Common myeloid progenitor, CD34-positive (primary cell): ENCODE results near the gene GALNT10. TPM values are rescaled to one million over a fixed set of nuclear protein-coding genes. Genes with fewer than 3 reads are reported as not detected.

Source experiments
- CTCF ChIA-PET: fragments of 350-600 bp; sonication (Branson Sonifier 250); formaldehyde crosslinking; loops from one replicate; lab custom pipeline; 2021; ENCODE audit warnings: antibody characterized with exemption; lab: Charles Lee
- POLR2A ChIA-PET: fragments of 350-600 bp; sonication (Branson Sonifier 250); formaldehyde crosslinking; loops from one replicate; lab custom pipeline; 2021; ENCODE audit warnings: antibody characterized with exemption; lab: Charles Lee
- DNase-seq, 3 donors: peaks; one replicate each; pipeline versions ENCODE4 v3.0.0 to v3.0.0-alpha.2; 2013
- H3K27ac ChIP-seq, 2 experiments: 1 replicate in 1 of 2; 2 replicates in 1 of 2; pipeline ENCODE4 v1.7.0; 2013; ENCODE audit warnings: inconsistent platforms in 2 of 2, low read length in 2 of 2, mild to moderate bottlenecking in 2 of 2, low read depth in 1 of 2, moderate library complexity in 1 of 2; ENCODE audit not compliant: severe bottlenecking in 2 of 2, insufficient read depth in 1 of 2, poor library complexity in 1 of 2
- H3K27me3 ChIP-seq, 5 experiments: replicated peaks in 2 of 5; 1 replicate in 3 of 5; 2 replicates in 2 of 5; pipeline versions ENCODE4 v1.6.1 to v1.7.0; 2013; ENCODE audit warnings: low read length in 4 of 5, mild to moderate bottlenecking in 2 of 5, moderate library complexity in 2 of 5, inconsistent platforms in 1 of 5; ENCODE audit not compliant: insufficient read depth in 5 of 5, control insufficient read depth in 4 of 5
- H3K36me3 ChIP-seq, 4 experiments: 1 replicate in 2 of 4; 2 replicates in 2 of 4; pipeline versions ENCODE4 v1.6.1 to v1.7.0; 2013; ENCODE audit warnings: low read length in 3 of 4, control low read depth in 1 of 4, mild to moderate bottlenecking in 1 of 4; ENCODE audit not compliant: control insufficient read depth in 4 of 4, insufficient read depth in 4 of 4
- H3K4me1 ChIP-seq, 4 experiments: 1 replicate in 3 of 4; 2 replicates in 1 of 4; pipeline versions ENCODE4 v1.6.1 to v1.7.1; 2013; ENCODE audit warnings: low read length in 3 of 4, mild to moderate bottlenecking in 3 of 4, control low read depth in 1 of 4, inconsistent platforms in 1 of 4, moderate library complexity in 1 of 4; ENCODE audit not compliant: control insufficient read depth in 4 of 4, insufficient read depth in 4 of 4; ENCODE audit errors: control extremely low read depth in 1 of 4
- H3K4me3 ChIP-seq, 7 experiments: 1 replicate in 4 of 7; 2 replicates in 3 of 7; pipeline versions ENCODE4 v1.5.1 to v1.7.0; 2013; ENCODE audit warnings: mild to moderate bottlenecking in 7 of 7, low read length in 6 of 7, moderate library complexity in 6 of 7, inconsistent platforms in 2 of 7, low read depth in 2 of 7, control low read depth in 1 of 7; ENCODE audit not compliant: insufficient read depth in 4 of 7, control insufficient read depth in 1 of 7; ENCODE audit errors: extremely low read depth in 1 of 7
- H3K9me3 ChIP-seq, 5 experiments: 1 replicate in 4 of 5; 2 replicates in 1 of 5; pipeline versions ENCODE4 v1.6.1 to v1.7.1; 2013; ENCODE audit warnings: low read length in 4 of 5, mild to moderate bottlenecking in 2 of 5, inconsistent platforms in 1 of 5, low read depth in 1 of 5, moderate library complexity in 1 of 5; ENCODE audit not compliant: control insufficient read depth in 4 of 5, insufficient read depth in 2 of 5; ENCODE audit errors: control extremely low read depth in 1 of 5
- WGBS: methylation state at CpG from one replicate; pipeline ENCODE4 v1.1.5; 2013; ENCODE audit not compliant: insufficient coverage; 5-methylcytosine and 5-hydroxymethylcytosine counted together
- polyA plus RNA-seq: library from polyadenylated mRNA; unstranded; fragments of 120-200 nt; gene quantifications from one replicate; pipeline ENCODE4 v1.2.1, GENCODE V29; 2013

The GALNT10 gene, protein sequence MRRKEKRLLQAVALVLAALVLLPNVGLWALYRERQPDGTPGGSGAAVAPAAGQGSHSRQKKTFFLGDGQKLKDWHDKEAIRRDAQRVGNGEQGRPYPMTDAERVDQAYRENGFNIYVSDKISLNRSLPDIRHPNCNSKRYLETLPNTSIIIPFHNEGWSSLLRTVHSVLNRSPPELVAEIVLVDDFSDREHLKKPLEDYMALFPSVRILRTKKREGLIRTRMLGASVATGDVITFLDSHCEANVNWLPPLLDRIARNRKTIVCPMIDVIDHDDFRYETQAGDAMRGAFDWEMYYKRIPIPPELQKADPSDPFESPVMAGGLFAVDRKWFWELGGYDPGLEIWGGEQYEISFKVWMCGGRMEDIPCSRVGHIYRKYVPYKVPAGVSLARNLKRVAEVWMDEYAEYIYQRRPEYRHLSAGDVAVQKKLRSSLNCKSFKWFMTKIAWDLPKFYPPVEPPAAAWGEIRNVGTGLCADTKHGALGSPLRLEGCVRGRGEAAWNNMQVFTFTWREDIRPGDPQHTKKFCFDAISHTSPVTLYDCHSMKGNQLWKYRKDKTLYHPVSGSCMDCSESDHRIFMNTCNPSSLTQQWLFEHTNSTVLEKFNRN
- polyA plus RNA-seq, result 19.2 TPM

DNA sequence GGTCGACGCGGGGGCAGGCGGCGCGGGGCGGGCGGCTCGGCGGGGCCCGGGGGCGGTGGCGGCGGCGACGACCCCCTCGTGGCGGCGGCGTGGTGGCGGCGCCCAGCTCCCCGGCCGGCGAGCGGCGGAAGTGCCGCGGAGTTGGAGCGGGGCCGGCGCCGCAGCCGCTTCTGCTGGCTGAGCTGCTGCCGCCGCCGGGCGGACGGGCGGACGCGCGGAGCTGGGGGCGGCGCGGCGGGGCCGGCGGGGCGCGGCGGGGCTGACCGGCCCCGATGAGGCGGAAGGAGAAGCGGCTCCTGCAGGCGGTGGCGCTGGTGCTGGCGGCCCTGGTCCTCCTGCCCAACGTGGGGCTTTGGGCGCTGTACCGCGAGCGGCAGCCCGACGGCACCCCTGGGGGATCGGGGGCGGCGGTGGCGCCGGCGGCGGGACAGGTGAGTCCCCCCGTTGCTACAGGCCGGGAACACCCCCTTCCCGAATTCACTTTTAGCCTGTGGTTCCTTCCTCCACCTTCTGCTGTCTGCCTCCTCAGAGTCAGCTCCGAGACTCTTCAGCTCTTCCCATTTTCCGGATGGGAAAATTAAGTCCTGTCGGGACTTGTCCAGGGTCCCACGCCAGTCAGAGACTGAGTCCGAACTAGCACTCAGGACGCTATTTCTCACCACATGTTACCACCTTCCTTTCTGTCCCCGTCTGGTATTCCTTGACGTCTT, at the start of gene GALNT10:
GALNT10 (plus strand) TSS at position 139 of the 710 bp plus-strand sequence; CDS start at position 273, 134 bp downstream.
- Histone ChIP-seq H3K9me3 (no peaks in the 10 kb centered on the region), H3K36me3 (peaks cover 0 to 7% (median 1%) of the 10 kb centered on the region in 4 experiments), H3K4me3 (peak within 1 kb of the TSS; percentile 74 to 90 (median 82)), H3K27ac (peak within 1 kb of the TSS in 1 of 2 experiments; percentile 68), H3K27me3 (peaks cover 0 to 9% (median 4%) of the 10 kb centered on the region in 5 experiments), H3K4me1 (peaks cover 7 to 23% (median 18%) of the 10 kb centered on the region in 4 experiments)
- ChIA-PET POLR2A (interaction anchor here (0.6 kb wide), 1 partner anchor 11 kb away, joined by 3 read pairs; no protein-coding TSS in a partner anchor), CTCF (interaction anchor here (0.6 to 6.4 kb wide), 10 partner anchors 9 to 214 kb away, joined by 3 to 48 read pairs (median 4); no protein-coding TSS in a partner anchor)
- 3% methylated on average over 59 of the region's 84 CpGs for WGBS
- DNase-seq, result peak; percentile 65 to 86 (median 82)

DNA sequence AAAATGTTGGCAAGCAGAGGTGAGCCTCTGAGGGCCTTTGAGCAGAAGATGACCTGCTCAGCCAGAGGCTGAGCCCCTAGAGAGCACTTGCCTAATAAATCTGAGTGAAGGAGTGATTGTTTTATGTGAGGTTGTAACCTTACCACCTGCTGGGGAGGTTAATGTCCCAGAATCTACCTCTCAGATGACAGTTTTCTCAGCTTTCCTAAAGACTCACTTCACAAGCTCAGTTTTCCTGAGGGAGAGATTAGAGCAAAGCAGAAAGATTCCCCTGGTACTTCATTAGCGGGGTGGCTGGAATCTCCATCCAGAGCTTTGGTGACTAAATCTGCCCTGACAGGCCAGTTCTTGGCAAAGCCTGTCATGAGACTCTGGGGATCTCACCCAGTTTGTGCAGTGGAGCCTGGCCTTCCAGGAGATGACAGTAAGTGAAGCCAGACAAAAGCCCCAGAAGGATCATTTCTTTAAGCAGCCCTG, 48.8 kb upstream of the GALNT10 start:
- ChIA-PET CTCF (no interaction called here), POLR2A (no interaction called here)
- Histone ChIP-seq H3K36me3 (no peaks in the 10 kb centered on the region), H3K9me3 (no peaks in the 10 kb centered on the region), H3K27ac (no peak overlapping the region), H3K4me3 (no peak overlapping the region), H3K4me1 (no peaks in the 10 kb centered on the region), H3K27me3 (peaks cover 0 to 9% (median 0%) of the 10 kb centered on the region in 5 experiments)
- WGBS, result 86% methylated on average over 1 of the region's 1 CpG
- no peak for DNase-seq

DNA sequence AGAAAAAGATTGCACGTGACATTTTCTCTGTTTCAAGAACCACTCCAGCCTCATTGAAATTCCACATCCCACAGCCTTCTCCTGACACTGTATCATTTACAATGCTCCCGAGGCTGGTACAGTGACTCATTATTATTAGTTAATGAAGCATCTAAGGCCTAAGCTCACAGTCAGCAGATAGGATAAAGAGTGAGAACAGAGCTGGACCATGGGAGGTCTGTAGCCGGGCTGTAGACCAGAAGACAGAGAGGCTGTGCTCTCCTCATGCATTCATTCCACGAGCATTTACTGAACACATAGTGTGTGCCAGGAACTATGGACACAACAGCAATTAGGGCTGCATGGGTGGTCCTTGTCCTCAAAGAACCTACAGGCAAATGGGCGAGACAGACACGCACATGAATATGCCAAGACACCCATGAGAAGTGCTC, 47.3 kb upstream of the GALNT10 start:
- Histone ChIP-seq H3K9me3 (no peaks in the 10 kb centered on the region), H3K4me3 (no peak overlapping the region), H3K4me1 (no peaks in the 10 kb centered on the region), H3K36me3 (no peaks in the 10 kb centered on the region), H3K27me3 (peaks cover 0 to 9% (median 0%) of the 10 kb centered on the region in 5 experiments), H3K27ac (no peak overlapping the region)
- POLR2A ChIA-PET, result no interaction called here
- CTCF ChIA-PET, result no interaction called here
- WGBS, result 98% methylated on average over 6 of the region's 6 CpGs
- no peak for DNase-seq

DNA sequence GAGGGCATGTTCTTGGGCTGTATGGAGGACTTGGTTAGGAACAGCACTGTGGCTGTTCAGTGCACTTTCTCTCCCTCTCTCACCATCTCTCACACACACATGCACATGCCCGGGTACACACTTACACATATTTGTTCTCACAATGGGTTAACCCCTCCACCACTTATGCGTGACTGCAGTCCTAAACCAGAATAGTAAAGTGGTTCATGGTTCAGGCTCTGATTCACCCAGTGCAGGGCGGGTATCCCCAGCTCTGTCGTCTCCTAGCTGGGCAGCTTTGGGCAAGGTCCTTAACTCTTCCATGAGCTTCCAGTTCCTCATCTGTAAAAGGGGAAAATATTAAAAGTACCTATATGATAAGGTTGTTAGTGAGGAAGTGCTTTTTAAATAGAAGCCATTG, 45.3 kb upstream of the GALNT10 start:
- H3K9me3 ChIP-seq, result no peaks in the 10 kb centered on the region
- H3K27me3 ChIP-seq, result peaks cover 0 to 9% (median 0%) of the 10 kb centered on the region in 5 experiments
- no peaks in the 10 kb centered on the region for H3K36me3 ChIP-seq
- WGBS, result 100% methylated on average over 1 of the region's 4 CpGs
- ChIA-PET POLR2A (no interaction called here), CTCF (no interaction called here)
- no peaks in the 10 kb centered on the region for H3K4me1 ChIP-seq
- H3K4me3 ChIP-seq, result no peak overlapping the region
- no peak for DNase-seq
- no peak overlapping the region for H3K27ac ChIP-seq

DNA sequence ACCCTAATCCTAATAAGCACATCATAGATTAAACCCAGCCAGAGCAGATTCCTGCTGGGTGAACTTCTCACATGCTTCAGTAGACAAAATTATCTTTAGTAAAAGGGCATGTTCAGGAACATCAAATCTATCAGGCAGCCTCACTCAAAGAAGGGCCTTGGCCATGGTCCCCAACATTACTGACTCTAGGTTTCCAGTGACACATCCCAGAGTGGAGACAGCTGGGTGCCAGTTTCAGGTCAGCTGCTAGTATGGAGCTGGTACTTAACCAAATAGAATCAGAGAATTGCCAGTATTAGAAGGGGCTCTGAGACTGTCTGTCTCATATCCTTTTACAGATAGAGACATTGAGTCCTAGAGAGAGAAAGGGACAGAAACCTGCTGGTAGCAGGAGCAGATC, 44.1 kb upstream of the GALNT10 start:
- ChIA-PET CTCF (interaction anchor here (0.7 kb wide), 1 partner anchor 18 kb away, joined by 3 read pairs; no protein-coding TSS in a partner anchor), POLR2A (no interaction called here)
- no peak overlapping the region for H3K27ac ChIP-seq
- DNase-seq, result no peak
- H3K4me1 ChIP-seq, result no peaks in the 10 kb centered on the region
- H3K27me3 ChIP-seq, result peaks cover 0 to 6% (median 0%) of the 10 kb centered on the region in 5 experiments
- no peak overlapping the region for H3K4me3 ChIP-seq
- no peaks in the 10 kb centered on the region for H3K36me3 ChIP-seq
- no peaks in the 10 kb centered on the region for H3K9me3 ChIP-seq

DNA sequence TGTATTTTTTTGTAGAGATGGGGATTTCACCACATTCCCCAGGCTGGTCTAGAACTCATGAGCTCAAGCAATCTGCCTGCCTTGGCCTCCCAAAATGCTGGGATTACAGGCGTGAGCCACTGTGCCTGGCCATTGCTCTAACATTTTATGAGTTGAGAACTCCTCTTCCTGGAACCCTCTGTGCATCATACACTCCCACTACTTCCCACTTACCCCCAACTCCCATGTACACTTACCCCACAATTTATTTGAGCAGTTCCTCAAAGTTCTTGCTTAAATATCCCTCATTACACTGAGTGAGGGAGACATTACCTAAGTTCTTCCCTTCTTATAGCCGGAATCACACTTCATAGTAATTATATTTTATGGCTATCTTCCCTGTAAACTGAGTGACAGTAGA, 42.9 kb upstream of the GALNT10 start:
- Histone ChIP-seq H3K36me3 (no peaks in the 10 kb centered on the region), H3K4me3 (no peak overlapping the region), H3K4me1 (no peaks in the 10 kb centered on the region), H3K27ac (no peak overlapping the region), H3K9me3 (no peaks in the 10 kb centered on the region), H3K27me3 (no peaks in the 10 kb centered on the region)
- 100% methylated on average over 1 of the region's 2 CpGs for WGBS
- DNase-seq, result no peak
- CTCF ChIA-PET, result interaction anchor here (1.3 kb wide), 1 partner anchor 29 kb away, joined by 3 read pairs; no protein-coding TSS in a partner anchor
- POLR2A ChIA-PET, result no interaction called here
